ENCODE measurements around the gene C13orf42. TPM values are rescaled to one million over a fixed set of nuclear protein-coding genes. Genes with fewer than 3 reads are reported as not detected.
A peak's percentile ranks its signal among the peaks of the same experiment; 100 is the strongest.

C13orf42 gene
- total RNA-seq, 1 experiment from 2014 or later = 8.2 TPM

GRCh38 chr13:51058461-51059167 is 52.5 kb downstream of the C13orf42 start:
- Mint-ChIP-seq H3K4me1 (peaks cover 17% of the 10 kb centered on the region), H3K9me3 (peaks cover 5% of the 10 kb centered on the region), H3K4me3 (no peak overlapping the region), H3K27me3 (ENCODE audit: low read depth) (no peaks in the 10 kb centered on the region), H3K36me3 (no peaks in the 10 kb centered on the region), H3K27ac (peak overlapping the region; percentile 53; the same call in 1 of the 2 replicates)
- ATAC-seq = peak; percentile 77
- ChIA-PET CTCF (no interaction called here), POLR2A (no interaction called here)
- TF ChIP-seq FOXJ3 (CRISPR knock-in tag; IDR thresholded peaks at IDR 0.05; ENCODE audit: borderline replicate concordance) (no peak), EMX1 (CRISPR knock-in tag; IDR thresholded peaks at IDR 0.05) (no peak), TEAD1 (CRISPR knock-in tag; IDR thresholded peaks at IDR 0.05) (no peak), USF1 (CRISPR knock-in tag; IDR thresholded peaks at IDR 0.05) (no peak), PREB (CRISPR knock-in tag; IDR thresholded peaks at IDR 0.05; ENCODE audit: borderline replicate concordance) (no peak), NR2C2 (CRISPR knock-in tag; IDR thresholded peaks at IDR 0.05) (no peak), SMAD4 (CRISPR knock-in tag; IDR thresholded peaks at IDR 0.05) (no peak), KAT7 (CRISPR knock-in tag; IDR thresholded peaks at IDR 0.05; ENCODE audit: borderline replicate concordance) (no peak), ZNF671 (CRISPR knock-in tag; IDR thresholded peaks at IDR 0.05) (no peak), ZNF512 (CRISPR knock-in tag; IDR thresholded peaks at IDR 0.05; ENCODE audit: borderline replicate concordance) (no peak), PRRX2 (CRISPR knock-in tag; IDR thresholded peaks at IDR 0.05) (no peak), IRF2 (CRISPR knock-in tag; IDR thresholded peaks at IDR 0.05; ENCODE audit: borderline replicate concordance, low read depth) (no peak), HMGXB4 (CRISPR knock-in tag; IDR thresholded peaks at IDR 0.05) (no peak), NR3C1 (CRISPR knock-in tag; conservative IDR thresholded peaks at IDR 0.05; ENCODE audit: low read depth) (no peak), ATF3 (CRISPR knock-in tag; conservative IDR thresholded peaks at IDR 0.05) (no peak), ERG (CRISPR knock-in tag; IDR thresholded peaks at IDR 0.05) (no peak), HMGA2 (CRISPR knock-in tag; IDR thresholded peaks at IDR 0.05) (no peak), ZNF281 (CRISPR knock-in tag; IDR thresholded peaks at IDR 0.05) (no peak), ETV6 (CRISPR knock-in tag; IDR thresholded peaks at IDR 0.05) (no peak), CREM (CRISPR knock-in tag; IDR thresholded peaks at IDR 0.05) (no peak)
- no peak for DNase-seq (ENCODE audit: low spot score)

All from WTC11 (cell line).